Activated T-cell treated with anti-CD3 and anti-CD28 coated beads for 48 hours (primary cell): Measurements from ENCODE around the gene STRN.
"Not testable (repeated sequence)": the region's sequence is repeated elsewhere in the genome, so short reads cannot be mapped to it uniquely, and the experiment has no call there.

Experiments
- DNase-seq: peaks from one replicate; pipeline ENCODE4 v3.0.0-alpha.2; 2020; ENCODE audit warnings: low read depth

The STRN gene

GRCh38 chr2:36912695-36913094 lies 53.6 kb downstream of the STRN start:
- DNase-seq = no peak

DNA sequence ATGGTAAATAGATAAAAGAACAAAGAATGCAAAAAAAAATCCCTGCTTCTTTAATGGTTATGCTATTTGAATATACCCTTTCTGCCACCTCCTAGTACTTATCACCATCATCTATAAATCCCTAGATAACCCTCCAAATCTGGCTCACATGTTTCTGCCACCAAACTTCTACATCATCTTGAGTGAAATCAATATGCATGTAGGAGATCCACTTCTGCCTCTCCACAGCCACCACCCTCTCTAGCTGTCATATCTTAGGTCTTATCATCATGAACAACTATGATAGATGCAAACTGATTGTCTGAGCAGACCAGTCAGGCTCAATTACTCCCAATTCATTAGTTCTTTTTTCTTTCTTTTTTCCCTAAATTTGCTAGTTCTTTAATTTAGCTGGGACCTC lies 55.3 kb downstream of the STRN start:
- DNase-seq = no peak

DNA sequence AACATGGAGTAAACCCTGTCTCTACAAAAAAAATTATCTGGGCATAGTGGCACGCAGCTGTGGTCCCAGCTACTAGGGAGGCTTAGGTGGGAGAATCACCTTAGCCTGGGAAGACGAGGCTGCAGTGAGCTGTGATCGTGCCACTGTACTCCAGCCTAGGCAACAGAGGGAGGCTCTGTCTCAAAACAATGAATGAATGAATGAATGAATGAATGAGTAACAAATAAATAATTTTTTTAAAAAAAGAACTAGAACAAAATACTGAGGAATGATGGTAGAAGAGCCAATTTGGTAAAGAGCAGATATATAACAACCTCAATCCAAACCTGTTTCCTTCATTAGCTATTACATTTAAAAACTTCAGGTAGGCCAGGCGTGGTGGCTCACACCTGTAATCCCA lies 60.1 kb downstream of the STRN start:
- no peak for DNase-seq

- no peak for DNase-seq
These were observed 61.7 kb downstream of the STRN start for GRCh38 chr2:36904636-36905035.

DNA sequence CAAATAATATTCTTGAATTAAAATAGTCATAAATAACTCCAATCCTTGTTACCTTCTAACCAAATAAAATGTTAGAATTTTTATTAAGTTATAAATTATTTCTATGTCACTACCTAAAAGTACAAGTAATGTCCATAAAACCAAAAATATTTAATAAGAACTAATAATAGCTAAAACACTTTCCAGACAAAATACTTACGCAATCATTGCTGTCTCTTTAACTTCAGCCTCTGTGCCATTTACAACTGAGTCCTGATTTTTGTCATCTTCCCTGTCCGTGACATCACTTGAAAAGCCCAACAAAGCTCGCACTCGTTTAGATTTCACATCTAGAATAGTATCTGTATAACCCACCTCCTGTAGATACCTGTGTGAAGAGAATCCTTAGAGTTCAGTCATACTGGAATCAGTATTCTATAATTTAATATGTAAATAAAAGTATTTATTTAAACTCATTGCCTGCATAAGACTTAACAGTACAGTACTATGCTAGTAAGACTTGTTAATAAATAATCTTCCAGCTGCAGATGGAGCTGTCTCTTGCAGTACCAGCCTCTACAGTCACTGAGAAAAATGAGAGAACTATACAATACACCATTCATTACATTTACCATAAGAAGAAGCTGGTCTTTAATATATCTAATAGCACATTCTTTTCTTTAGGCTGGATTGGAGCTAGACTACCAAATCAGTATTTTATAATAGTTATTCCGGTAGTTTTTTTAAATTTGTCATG lies 63.8 kb downstream of the STRN start:
- DNase-seq = no peak

DNA sequence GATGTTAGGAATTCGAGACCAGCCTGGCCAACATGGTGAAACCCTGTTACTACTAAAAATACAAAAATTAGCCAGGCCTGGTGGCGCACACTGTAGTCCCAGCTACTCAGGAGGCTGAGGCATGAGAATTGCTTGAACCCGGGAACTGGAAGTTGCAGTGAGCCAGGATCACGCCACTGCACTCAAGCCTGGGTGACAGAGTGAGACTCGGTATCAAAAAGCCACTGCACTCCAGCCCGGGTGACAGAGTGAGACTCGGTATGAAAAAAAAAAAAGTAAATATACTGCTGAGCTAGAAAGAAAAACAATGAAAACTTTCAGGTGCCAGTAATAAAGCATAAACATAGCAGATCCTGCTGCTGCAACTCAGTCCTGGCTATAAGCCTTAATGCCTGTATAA lies 73.5 kb downstream of the STRN start:
- DNase-seq = no peak

DNA sequence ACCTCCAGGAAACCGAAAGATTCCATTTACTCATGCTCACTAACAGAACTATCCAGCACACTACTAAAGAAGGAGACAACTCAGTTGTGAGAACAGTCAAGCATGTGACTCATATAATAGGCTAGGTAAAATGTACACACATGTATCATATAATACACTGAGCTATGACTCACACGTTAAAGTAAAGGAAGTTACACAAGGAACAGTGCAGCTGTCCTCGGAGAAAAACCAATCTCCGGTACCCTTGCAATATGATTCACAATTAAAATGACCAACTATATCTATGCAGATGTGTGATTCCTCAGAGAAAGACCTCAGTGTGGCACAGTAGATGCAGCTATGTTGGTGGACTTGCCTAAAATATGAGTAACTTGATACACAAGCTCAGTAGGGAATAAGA lies 76.5 kb downstream of the STRN start:
- no peak for DNase-seq

DNA sequence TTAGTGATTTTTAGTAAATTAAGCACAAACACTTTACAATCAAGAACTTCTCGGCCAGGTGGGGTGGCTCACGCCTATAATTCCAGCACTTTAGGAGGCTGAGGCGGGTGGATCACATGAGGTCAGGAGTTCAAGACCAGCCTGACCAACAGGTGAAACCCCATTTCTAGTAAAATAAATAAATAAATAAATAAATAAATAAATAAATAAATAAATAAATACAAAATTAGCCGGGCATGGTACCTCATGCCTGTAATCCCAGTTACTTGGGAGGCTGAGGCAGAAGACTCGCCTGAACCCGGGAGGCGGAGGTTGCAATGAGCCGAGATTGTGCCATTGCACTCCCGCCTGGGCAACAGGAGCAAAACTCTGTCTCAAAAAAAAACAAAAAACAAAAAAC lies 79.2 kb downstream of the STRN start:
- not testable (repeated sequence) for DNase-seq

DNA sequence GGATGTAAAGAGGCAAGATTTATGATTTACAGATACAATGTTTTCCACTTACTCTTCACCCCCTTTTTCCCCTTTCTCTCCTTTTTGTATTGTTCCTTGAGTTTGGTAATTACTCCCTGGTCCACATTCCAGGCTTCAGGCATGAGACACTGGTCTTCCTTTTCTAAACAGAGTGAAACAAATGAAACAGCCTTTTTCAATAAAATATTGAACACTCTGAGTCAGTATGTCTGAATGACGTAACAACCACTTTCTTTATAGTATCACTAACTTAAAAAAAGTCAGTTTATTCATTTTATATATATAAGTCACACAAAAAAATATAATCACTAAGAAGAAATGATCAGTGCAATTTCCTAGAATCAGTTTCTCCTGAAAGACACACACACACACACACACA lies 79.7 kb downstream of the STRN start:
- DNase-seq = no peak

- no peak for DNase-seq
These were observed 80.7 kb downstream of the STRN start for GRCh38 chr2:36885605-36886004.

- no peak for DNase-seq
These were observed 83.8 kb downstream of the STRN start for GRCh38 chr2:36882532-36882931.

GRCh38 chr2:36881816-36882215 lies 84.5 kb downstream of the STRN start:
- no peak for DNase-seq

DNA sequence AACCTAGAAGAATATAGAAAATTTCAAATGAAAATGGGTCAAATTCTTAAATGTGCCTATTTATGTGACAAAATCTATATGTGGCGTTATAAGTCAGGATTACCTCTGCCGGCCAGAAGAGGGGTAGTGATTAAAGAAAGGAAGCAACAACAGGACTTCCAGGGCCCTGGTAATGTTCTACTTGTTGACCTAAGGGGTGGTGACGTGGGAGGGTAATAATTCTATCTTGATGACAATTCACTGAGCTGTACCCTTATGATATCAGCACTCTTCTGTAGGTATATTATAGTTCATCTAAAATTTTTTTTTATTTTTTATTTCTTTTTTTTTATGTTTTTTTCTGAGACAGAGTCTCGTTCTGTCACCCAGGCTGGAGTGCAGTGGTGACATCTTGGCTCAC lies 87.9 kb downstream of the STRN start:
- DNase-seq = no peak

- no peak for DNase-seq
These were observed 95.1 kb downstream of the STRN start for GRCh38 chr2:36871068-36871707.

DNA sequence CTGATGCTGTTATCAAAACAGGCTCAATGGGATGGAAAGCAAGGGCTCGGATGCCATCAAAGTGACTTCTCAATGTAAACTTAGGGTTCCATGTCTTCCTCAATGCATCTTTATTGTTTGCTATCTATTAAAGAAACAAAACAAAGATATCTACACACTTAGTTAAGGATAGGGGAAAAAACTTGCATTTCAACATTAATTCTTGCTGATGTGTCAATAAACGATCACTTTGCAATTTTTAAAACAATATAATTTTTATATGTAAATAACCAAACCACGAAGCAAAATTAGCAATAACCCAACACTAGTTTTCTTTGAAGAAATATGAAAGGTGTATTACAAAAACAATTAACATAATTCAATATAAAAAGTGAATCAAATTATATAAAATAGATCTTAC lies 96.7 kb downstream of the STRN start:
- DNase-seq = no peak

- DNase-seq = no peak
These were observed 104.4 kb downstream of the STRN start for GRCh38 chr2:36861896-36862295.

GRCh38 chr2:36859366-36859792 lies 107.0 kb downstream of the STRN start:
- DNase-seq = no peak

GRCh38 chr2:36858551-36859365 lies 107.6 kb downstream of the STRN start:
- no peak for DNase-seq

GRCh38 chr2:36857713-36858112 lies 108.6 kb downstream of the STRN start:
- DNase-seq = no peak

GRCh38 chr2:36855429-36855828 lies 110.9 kb downstream of the STRN start:
- DNase-seq = no peak

DNA sequence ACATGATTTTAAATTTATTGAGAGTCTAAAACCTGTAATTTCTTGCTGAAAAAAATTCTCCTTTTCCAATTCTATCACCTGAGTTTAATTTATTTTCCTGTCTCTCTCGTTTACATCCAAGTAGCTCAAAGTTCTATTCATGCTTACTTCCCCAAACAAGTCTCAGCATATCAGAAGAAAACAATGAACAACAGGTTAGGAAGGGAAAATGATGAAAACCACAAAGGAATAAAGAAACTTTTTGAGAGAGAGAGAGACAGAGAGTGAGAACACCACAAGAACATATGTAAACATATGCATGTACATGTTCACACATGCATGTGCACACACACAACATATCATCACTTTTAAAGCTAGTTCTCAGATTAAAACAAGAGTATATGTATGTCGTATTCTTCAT lies 112.1 kb downstream of the STRN start:
- no peak for DNase-seq

DNA sequence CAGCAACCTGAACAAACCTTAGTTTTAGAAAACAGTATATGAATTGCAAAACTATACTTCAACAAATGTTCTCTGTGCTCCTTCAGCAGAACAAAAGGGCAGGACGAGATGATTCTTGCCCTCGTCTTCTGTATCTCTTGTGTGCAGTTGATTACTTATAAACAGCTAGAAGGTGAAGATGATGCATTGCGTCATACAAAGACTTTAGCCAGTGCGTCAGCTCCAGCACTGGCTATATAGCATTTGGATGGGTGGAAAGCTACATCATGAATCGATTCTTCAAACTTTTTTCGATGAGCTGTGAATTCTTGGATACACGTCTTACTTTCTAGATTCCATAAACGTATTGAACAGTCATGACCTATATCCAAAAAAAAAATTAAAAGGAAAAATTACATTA lies 117.1 kb downstream of the STRN start:
- no peak for DNase-seq

GRCh38 chr2:36843838-36844237 lies 122.5 kb downstream of the STRN start:
- DNase-seq = no peak
